NCI-H1436 (cell line): ENCODE results near the gene MS4A14.
"Not testable (repeated sequence)": the region's sequence is repeated elsewhere in the genome, so short reads cannot be mapped to it uniquely, and the experiment has no call there.

Source experiments
- DNase-seq: peaks from one replicate; lab custom pipeline; 2025; lab: John Stamatoyannopoulos, UW

MS4A14 gene

GRCh38 chr11:60390419-60390818, 5.8 kb upstream of the MS4A14 start:
- DNase-seq = no peak

GRCh38 chr11:60392361-60392760, 3.9 kb upstream of the MS4A14 start:
- no peak for DNase-seq

- DNase-seq = no peak
Measured at GRCh38 chr11:60393016-60393415, 3.2 kb upstream of the MS4A14 start.

- DNase-seq = no peak
Measured at GRCh38 chr11:60394666-60395380, 1.4 kb upstream of the MS4A14 start.

- no peak for DNase-seq
Measured at GRCh38 chr11:60396799-60397198, 540 bp downstream of the MS4A14 start.

- no peak for DNase-seq
Measured at GRCh38 chr11:60420015-60420414, 23.8 kb downstream of the MS4A14 start.

GRCh38 chr11:60422609-60423008, 26.4 kb downstream of the MS4A14 start:
- no peak for DNase-seq

GRCh38 chr11:60428517-60428916, 32.3 kb downstream of the MS4A14 start:
- DNase-seq = no peak

GRCh38 chr11:60429272-60429671, 33.0 kb downstream of the MS4A14 start, which contains the start of gene MS4A5:
Gene MS4A5 (plus strand): TSS chr11:60429572. CDS start chr11:60429675, 103 bp downstream.
- DNase-seq = no peak

- no peak for DNase-seq
Measured at GRCh38 chr11:60431251-60431650, 35.0 kb downstream of the MS4A14 start.

- no peak for DNase-seq
Measured at GRCh38 chr11:60433401-60433800, 37.1 kb downstream of the MS4A14 start.

- no peak for DNase-seq
Measured at GRCh38 chr11:60447070-60447469, 50.8 kb downstream of the MS4A14 start.

GRCh38 chr11:60447846-60448245, 51.6 kb downstream of the MS4A14 start:
- no peak for DNase-seq

- not testable (repeated sequence) for DNase-seq
Measured at GRCh38 chr11:60451185-60451584, 54.9 kb downstream of the MS4A14 start.

- DNase-seq = no peak
Measured at GRCh38 chr11:60454212-60454611, 58.0 kb downstream of the MS4A14 start.

- DNase-seq = no peak
Measured at GRCh38 chr11:60455531-60456042, 59.3 kb downstream of the MS4A14 start, which contains the start of gene MS4A1. Gene MS4A1 (plus strand): TSS chr11:60455847. CDS start chr11:60462375, 6,528 bp downstream.

- no peak for DNase-seq
Measured at GRCh38 chr11:60457576-60457975, 61.3 kb downstream of the MS4A14 start.

- DNase-seq = no peak
Measured at GRCh38 chr11:60459345-60459744, 63.1 kb downstream of the MS4A14 start.
